Activated T-helper 17 cell treated with anti-CD3 and anti-CD28 coated beads, Interleukin-2, amount 50 U/mL, for 72 hours (primary cell): ENCODE data around the gene AP1S2. TPM values are rescaled to one million over a fixed set of nuclear protein-coding genes. Genes with fewer than 3 reads are reported as not detected.
"Not testable (repeated sequence)": the region's sequence is repeated elsewhere in the genome, so short reads cannot be mapped to it uniquely, and the experiment has no call there.

Source experiments
- ATAC-seq: fragments of 150-1000 bp; cut with Tn5 transposase; replicated peaks from 2 replicates; pipeline ENCODE4 v1.10.0; 2021; ENCODE audit warnings: mild to moderate bottlenecking, moderate library complexity
- H3K27ac Mint-ChIP-seq: one replicate; pipeline ENCODE4 v1.8.0; 2022; ENCODE audit warnings: mixed read lengths
- H3K27me3 Mint-ChIP-seq: one replicate; pipeline ENCODE4 v1.8.0; 2022; ENCODE audit warnings: mixed read lengths
- H3K36me3 Mint-ChIP-seq: one replicate; pipeline ENCODE4 v1.8.0; 2022; ENCODE audit warnings: low read depth, mild to moderate bottlenecking, mixed read lengths
- H3K4me1 Mint-ChIP-seq: one replicate; pipeline ENCODE4 v1.8.0; 2022; ENCODE audit warnings: mixed read lengths
- H3K4me3 Mint-ChIP-seq: one replicate; pipeline ENCODE4 v1.8.0; 2022; ENCODE audit warnings: mild to moderate bottlenecking, mixed read lengths
- H3K9me3 Mint-ChIP-seq: one replicate; pipeline ENCODE4 v1.8.0; 2022; ENCODE audit warnings: mixed read lengths
- total RNA-seq, 2 donors: library from RNA; stranded (reverse); gene quantifications; one replicate each; pipeline ENCODE4 v1.2.3, GENCODE V29; 2022

Gene AP1S2
- total RNA-seq, 2 donors from 2014 or later = 20.6 to 25.2 TPM

DNA sequence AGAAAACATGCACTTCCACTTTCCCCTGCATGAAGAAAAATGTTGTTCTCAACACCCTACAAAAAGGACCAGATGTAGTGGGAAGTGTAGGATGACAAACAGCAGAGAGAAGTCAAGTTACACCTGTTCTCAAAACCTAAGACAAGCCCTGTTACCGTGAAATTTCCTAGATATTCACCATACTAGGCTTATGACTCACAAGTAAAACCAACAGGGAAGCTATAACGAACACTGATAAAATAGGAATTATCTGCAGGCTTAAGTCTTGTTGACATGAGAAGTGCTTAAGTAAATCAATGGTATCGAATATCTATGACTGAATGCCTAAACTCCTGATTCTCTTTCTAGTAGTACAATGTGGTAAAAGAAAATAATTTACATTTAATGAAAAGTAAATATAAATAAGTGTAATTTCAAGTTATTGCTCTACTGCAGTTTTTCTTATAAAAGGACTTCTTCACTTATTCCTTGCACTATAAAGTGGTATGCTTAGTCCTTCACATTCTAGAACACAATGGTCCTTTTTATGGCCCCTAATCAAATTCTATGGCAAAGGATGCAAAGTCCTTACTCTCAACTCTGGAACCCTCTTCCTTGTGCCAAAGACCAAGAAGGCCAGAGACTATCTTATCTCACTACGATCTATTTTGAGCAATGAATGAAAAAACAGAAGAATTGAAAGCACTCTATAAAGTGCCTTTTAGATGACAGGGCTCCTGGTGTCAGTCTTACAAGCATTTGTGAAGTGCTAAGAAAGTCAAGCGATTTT lies 19.6 kb downstream of the AP1S2 start:
- peaks cover 6% of the 10 kb centered on the region for H3K36me3 Mint-ChIP-seq

DNA sequence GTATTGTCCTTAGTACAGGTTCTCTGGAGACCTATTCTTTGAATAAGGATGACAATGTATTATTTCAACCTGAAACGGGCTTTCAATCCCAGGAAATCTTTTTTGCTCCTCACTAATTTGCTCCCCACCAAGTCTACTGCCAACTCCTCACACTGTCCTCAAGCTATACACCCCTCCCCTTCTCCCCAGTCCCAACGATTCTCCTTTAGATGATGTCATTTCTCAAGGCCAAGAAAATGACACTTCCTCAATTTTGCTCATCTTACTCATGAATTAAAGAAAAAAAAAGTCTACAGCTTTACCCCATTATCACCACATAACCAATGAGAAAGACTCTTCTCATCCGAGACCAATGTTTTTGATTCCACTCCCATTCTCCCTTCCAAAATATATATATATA lies 20.6 kb downstream of the AP1S2 start:
- no peak overlapping the region for H3K4me3 Mint-ChIP-seq

More for the DNA sequence above, 19.6 kb downstream of the AP1S2 start:
- Mint-ChIP-seq H3K27ac (no peak overlapping the region), H3K4me3 (no peak overlapping the region), H3K9me3 (no peaks in the 10 kb centered on the region), H3K27me3 (no peaks in the 10 kb centered on the region), H3K4me1 (no peaks in the 10 kb centered on the region)
- ATAC-seq = no peak

DNA sequence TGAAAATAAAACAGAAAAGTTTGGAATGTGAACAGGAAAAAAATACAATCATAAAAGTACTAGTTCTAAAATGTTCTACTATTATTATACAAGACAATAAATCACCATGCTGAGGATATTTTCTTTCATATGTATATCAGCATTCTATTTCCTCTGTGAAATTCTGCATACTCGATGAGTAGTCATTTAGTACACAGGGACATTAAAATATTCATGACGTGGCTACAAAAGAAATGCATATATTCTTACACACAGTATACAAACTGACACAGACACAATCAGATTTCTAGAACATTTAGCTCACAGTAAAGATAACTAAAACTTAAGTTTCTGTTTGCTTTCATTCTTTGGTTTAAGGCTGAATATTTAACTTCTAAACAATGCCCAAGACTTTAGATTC lies 23.3 kb downstream of the AP1S2 start:
- H3K27me3 Mint-ChIP-seq, H3K4me1 Mint-ChIP-seq, H3K27ac Mint-ChIP-seq, ATAC-seq, H3K4me3 Mint-ChIP-seq, H3K9me3 Mint-ChIP-seq: not testable (repeated sequence)
- peaks cover 28% of the 10 kb centered on the region for H3K36me3 Mint-ChIP-seq

More for the DNA sequence above, 20.6 kb downstream of the AP1S2 start:
- Mint-ChIP-seq H3K4me1 (no peaks in the 10 kb centered on the region), H3K36me3 (peaks cover 10% of the 10 kb centered on the region), H3K27me3 (no peaks in the 10 kb centered on the region), H3K27ac (no peak overlapping the region), H3K9me3 (no peaks in the 10 kb centered on the region)
- ATAC-seq = no peak

DNA sequence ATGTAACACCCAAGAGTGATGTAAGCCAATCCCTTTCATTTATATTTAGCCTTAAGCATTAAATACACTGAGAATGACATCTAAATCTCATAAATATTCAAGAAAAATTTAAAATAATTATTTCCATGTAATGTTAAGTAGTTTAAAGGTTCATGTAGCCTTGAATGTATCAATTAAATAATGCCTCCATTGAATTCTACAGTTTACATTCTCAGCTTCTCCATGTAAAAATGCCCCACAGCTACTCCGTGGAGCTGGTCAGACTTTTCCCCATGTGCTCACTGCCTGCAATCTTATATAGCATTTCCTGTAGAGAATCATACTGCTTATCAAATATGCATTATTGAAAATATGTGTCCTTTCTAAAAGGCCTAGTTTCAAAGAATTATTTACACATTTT lies 25.4 kb downstream of the AP1S2 start:
- no peak for ATAC-seq
- Mint-ChIP-seq H3K36me3 (peaks cover 46% of the 10 kb centered on the region), H3K27me3 (no peaks in the 10 kb centered on the region), H3K27ac (no peak overlapping the region), H3K4me3 (no peak overlapping the region), H3K4me1 (no peaks in the 10 kb centered on the region), H3K9me3 (no peaks in the 10 kb centered on the region)

DNA sequence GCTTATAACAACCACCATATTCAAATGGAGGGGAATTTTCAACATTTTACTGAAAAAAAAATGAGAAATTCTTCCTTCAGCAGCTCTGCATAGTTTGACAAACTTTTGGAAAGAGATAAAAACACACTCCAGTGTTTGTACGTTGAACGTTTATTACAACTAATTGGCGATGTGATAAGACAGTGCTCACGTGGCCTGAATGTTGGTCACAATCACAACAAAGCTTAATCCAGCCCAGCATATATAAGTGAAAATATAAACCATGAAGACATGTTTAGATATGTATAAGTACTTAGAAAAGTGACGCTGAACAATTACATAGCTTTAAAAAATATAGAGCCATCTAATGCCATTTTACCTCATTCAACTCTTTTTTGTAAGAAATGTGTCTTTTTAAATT lies 28.7 kb downstream of the AP1S2 start:
- no peak for ATAC-seq
- H3K4me3 Mint-ChIP-seq = no peak overlapping the region
- no peaks in the 10 kb centered on the region for H3K9me3 Mint-ChIP-seq
- no peaks in the 10 kb centered on the region for H3K27me3 Mint-ChIP-seq
- peaks cover 74% of the 10 kb centered on the region for H3K36me3 Mint-ChIP-seq
- H3K27ac Mint-ChIP-seq = no peak overlapping the region
- H3K4me1 Mint-ChIP-seq = no peaks in the 10 kb centered on the region

DNA sequence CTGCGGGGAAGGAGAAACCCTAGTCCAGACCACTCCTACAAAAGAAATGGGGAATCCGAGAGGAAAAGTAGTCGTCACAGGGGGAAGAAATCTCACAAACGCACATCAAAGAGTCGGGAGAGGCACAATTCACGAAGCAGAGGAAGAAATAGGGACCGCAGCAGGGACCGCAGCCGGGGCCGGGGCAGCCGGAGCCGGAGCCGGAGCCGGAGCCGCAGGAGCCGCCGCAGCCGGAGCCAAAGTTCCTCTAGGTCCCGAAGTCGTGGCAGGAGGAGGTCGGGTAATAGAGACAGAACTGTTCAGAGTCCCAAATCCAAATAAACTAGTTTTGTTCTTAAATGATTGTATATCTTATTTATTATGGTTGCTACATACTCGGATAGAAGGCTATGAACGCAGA lies 31.7 kb downstream of the AP1S2 start:
- no peak for ATAC-seq
- Mint-ChIP-seq H3K4me3 (no peak overlapping the region), H3K9me3 (no peaks in the 10 kb centered on the region), H3K4me1 (peaks cover 8% of the 10 kb centered on the region), H3K36me3 (peaks cover 75% of the 10 kb centered on the region), H3K27me3 (no peaks in the 10 kb centered on the region), H3K27ac (peak overlapping the region; percentile 48)

DNA sequence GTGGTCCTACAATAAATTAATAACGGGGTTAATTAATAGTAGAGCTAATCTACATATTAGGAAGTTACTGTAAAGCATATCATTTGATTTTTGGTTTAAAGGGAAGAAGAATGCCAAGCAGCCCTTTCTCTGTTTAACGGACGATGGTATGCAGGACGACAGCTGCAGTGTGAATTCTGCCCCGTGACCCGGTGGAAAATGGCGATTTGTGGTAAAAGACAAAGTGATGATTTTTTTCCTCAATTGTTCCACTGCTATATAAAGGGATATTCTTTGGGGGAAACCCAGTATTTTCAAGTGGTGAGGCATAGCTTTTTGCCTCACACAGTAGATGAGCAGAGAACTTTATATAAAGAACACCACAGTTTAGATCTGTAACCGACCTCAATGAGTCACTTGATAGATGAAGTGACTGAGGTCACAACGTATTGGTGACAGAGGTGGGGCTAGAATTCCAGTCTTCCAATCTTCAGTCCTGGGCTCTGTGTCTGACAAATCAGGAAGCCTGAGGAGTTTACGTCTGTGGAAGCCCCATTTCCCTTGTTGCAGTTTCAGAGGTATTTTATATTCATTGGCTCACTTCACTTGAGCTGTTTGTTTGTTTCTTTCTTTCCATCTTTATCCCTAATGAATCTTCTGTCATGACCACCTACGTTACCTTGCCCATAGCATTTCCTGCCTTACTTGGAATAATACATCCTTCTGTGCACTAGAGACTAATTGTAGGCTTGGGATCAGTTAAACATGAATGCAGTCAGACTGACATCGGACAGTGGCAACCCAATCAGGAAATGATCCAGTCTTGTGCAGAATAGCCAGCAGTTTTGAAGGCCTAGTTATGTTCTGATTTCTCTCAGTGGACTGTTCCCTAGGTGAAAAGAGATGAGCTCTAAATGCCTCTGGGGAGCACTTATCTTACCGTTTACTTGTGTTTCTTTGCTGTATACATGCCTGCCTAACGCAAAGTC lies 34.2 kb downstream of the AP1S2 start:
- H3K4me3 Mint-ChIP-seq = peak overlapping the region; percentile 9
- no peaks in the 10 kb centered on the region for H3K27me3 Mint-ChIP-seq
- peaks cover 18% of the 10 kb centered on the region for H3K4me1 Mint-ChIP-seq
- H3K27ac Mint-ChIP-seq = peak overlapping the region; percentile 29
- peaks cover 76% of the 10 kb centered on the region for H3K36me3 Mint-ChIP-seq
- no peaks in the 10 kb centered on the region for H3K9me3 Mint-ChIP-seq
- peak; percentile 68 for ATAC-seq

DNA sequence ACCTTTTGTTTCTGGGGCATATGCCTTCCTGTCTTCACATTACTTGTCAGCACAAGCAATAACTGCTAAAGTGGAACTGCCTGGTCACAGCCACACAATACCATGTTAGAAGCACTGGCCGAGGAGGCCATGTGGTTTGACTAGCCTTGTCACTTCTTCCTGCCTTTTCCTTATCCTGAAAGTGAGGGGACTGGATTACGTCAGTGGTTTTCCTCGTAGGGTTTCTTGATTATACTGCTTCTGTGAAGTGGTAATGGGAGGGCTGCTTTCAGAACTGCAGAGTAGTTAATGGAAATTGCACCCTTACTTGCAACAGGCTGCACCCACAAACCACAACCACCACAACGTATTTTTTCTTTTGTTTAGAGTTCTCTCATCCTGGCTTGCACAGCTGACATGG lies 37.7 kb downstream of the AP1S2 start:
- H3K27ac Mint-ChIP-seq = peak overlapping the region; percentile 73
- peak overlapping the region; percentile 49 for H3K4me3 Mint-ChIP-seq
- no peaks in the 10 kb centered on the region for H3K27me3 Mint-ChIP-seq
- peak; percentile 76 for ATAC-seq
- H3K36me3 Mint-ChIP-seq = peaks cover 81% of the 10 kb centered on the region
- H3K4me1 Mint-ChIP-seq = peaks cover 18% of the 10 kb centered on the region
- no peaks in the 10 kb centered on the region for H3K9me3 Mint-ChIP-seq

DNA sequence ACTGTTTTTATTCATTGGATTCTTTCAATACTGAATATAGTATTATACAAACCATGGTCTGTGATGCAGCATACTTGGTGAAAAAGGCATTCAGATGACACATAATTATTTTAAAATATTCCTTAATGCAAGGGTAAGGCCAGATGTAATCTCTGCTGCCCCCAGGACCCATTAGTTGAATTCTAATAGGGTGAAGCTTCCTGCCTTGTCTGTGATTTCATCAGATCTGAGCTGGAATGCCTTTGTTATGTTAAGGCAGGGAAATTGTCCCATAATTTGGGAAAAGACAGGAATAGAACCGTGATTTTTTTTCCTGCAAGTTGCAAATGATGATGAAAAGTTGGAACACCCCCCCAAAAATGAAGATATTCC lies 38.2 kb downstream of the AP1S2 start:
- peaks cover 18% of the 10 kb centered on the region for H3K4me1 Mint-ChIP-seq
- no peak for ATAC-seq
- H3K9me3 Mint-ChIP-seq = no peaks in the 10 kb centered on the region
- no peaks in the 10 kb centered on the region for H3K27me3 Mint-ChIP-seq
- peaks cover 83% of the 10 kb centered on the region for H3K36me3 Mint-ChIP-seq
- peak overlapping the region; percentile 49 for H3K4me3 Mint-ChIP-seq
- peak overlapping the region; percentile 73 for H3K27ac Mint-ChIP-seq

DNA sequence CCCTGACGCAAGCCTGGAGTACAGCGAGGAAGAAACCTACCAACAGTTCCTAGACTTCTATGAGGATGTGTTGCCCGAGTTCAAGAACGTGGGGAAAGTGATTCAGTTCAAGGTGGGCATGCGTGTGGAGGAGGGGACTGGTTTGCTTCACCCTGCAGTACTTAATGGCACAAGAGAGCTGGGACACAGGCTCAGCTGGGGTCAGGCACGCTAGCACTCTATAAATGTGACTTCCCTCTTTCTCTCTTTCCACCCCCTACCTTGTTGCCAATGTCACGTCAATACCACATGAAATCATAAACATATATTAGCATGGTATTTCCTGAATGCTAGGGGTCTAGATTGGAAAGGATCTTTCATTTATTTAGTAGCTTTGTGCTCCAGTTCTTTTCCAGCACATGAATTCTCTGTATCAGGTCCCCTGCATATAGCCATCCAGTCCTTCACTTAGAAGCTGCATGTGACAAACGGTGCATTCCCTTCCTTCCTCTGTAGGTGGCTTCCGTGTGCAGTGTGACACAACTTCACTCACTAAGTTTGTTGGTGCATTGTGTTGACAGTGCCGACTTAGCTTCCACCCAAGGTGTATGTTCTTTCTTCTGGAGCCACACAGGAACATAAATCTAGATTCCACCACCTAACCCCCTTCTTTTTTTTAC lies 38.7 kb downstream of the AP1S2 start:
- H3K27me3 Mint-ChIP-seq = no peaks in the 10 kb centered on the region
- H3K36me3 Mint-ChIP-seq = peaks cover 83% of the 10 kb centered on the region
- ATAC-seq = peak; percentile 71
- H3K9me3 Mint-ChIP-seq = no peaks in the 10 kb centered on the region
- peak overlapping the region; percentile 49 for H3K4me3 Mint-ChIP-seq
- no peak overlapping the region for H3K27ac Mint-ChIP-seq
- H3K4me1 Mint-ChIP-seq = peaks cover 18% of the 10 kb centered on the region

DNA sequence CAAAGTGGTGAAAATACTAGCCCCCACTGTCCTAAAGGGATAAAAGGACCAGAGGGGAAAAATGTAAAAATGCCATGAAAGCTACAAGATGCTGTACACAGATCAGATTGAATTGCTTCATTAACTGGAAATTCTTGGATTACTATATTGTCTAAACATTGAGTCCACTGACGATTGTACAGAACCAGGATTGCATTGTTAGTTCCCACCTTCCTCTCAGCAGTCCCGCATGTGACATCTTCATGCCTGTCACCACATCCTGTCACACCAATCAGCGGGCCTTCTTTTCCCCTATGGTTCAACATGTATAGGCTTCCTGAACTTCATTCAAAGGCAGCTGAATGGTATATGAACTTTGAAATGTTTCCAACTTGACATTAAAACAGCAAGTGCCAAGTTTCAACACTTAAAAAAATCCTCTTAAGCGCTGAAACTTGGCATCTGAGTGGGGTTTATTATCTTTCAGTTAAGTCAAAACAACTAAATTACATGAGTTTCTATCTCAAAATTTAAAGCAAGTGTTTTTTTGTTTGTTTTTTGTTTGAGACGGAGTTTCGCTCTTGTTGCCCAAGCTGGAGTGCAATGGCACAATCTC lies 39.7 kb downstream of the AP1S2 start:
- Mint-ChIP-seq H3K27me3 (no peaks in the 10 kb centered on the region), H3K9me3 (no peaks in the 10 kb centered on the region), H3K27ac (no peak overlapping the region), H3K36me3 (peaks cover 81% of the 10 kb centered on the region), H3K4me3 (no peak overlapping the region), H3K4me1 (peaks cover 13% of the 10 kb centered on the region)
- no peak for ATAC-seq

DNA sequence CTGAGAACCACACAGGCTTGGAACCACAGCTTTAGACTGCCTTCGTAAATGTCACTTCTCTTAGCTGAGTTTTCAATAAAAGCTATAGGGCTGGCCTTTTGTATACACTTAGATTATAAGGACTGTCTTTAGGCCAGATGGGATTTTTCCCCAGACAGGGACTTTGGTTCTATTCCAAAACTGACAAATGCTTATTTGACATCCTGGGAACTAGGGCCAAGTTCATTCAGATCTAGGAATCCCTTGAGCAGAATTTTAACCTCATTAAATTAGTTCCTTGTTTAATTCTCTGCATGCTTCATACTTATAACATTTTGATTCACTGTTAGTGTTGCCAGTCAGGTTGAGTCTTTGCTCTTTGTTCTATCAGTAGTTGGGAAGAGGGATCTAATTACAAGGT lies 41.2 kb downstream of the AP1S2 start:
- no peak overlapping the region for H3K27ac Mint-ChIP-seq
- peaks cover 94% of the 10 kb centered on the region for H3K36me3 Mint-ChIP-seq
- no peak for ATAC-seq
- no peak overlapping the region for H3K4me3 Mint-ChIP-seq
- peaks cover 13% of the 10 kb centered on the region for H3K4me1 Mint-ChIP-seq
- no peaks in the 10 kb centered on the region for H3K9me3 Mint-ChIP-seq
- no peaks in the 10 kb centered on the region for H3K27me3 Mint-ChIP-seq

DNA sequence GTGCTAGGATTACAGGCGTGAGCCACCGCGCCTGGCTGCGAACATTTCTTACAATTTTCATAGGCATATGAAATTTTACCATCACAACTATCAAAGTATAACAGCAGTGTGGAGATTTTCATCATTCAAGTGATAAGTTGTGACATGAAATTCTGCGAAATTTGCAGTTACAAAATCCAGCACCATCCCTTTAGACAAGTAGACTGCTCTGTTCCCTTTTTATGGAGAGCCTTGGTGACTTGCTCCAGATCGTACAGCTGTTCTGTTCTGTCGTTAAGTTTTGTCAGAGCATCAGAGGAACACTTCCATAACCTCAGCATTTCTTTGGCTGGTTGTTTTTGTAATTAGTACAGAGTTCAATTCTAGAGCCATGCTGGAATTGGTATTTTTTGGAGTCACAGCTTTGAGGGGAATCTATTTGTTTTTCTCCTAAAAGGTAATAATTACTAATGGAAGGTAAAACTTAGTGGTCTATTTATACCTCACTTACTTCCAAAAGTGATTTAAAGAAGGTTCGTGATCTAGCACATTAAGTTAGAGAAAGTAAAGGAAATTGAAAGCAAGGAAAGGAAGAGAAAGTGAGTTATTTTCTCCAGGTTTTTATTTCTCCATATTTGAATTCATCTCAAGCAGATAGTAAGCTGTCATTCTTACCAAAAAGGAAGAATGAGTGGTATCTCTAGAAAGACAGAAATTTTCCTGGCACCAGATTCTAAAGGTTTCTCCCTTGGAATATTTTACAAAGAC lies 42.2 kb downstream of the AP1S2 start:
- Mint-ChIP-seq H3K4me1 (peaks cover 8% of the 10 kb centered on the region), H3K4me3 (no peak overlapping the region), H3K27ac (peak overlapping the region; percentile 38), H3K36me3 (peaks cover 97% of the 10 kb centered on the region), H3K27me3 (no peaks in the 10 kb centered on the region), H3K9me3 (no peaks in the 10 kb centered on the region)
- ATAC-seq = no peak

DNA sequence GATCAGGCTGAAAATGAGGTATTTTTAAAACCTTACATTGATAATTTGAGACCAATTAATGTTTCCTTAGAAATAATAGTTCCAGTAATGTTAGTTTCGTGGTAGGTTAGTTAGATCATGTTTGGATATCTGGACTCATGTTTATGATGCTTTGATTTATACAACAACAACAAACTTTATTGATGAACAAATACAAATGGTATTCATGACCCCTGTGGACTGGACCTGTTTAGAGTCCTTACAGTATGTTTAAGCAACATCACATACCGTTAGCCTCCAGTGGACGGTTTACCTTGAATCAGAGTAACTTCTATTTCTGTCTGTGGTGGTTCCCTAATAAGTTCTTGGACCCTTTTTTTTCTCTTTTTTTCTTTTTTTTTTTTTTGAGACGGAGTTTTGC lies 46.4 kb downstream of the AP1S2 start:
- no peaks in the 10 kb centered on the region for H3K4me1 Mint-ChIP-seq
- H3K27ac Mint-ChIP-seq = no peak overlapping the region
- no peak for ATAC-seq
- H3K36me3 Mint-ChIP-seq = peaks cover 98% of the 10 kb centered on the region
- H3K27me3 Mint-ChIP-seq = no peaks in the 10 kb centered on the region
- H3K4me3 Mint-ChIP-seq = no peak overlapping the region
- no peaks in the 10 kb centered on the region for H3K9me3 Mint-ChIP-seq
